Mesenchymal stem cell (in vitro differentiated cells and primary cell): ENCODE measurements around the gene MCUB.

Experiments used
- DNase-seq: peaks from one replicate; pipeline ENCODE4 v3.0.0-alpha.2; 2013
- H2AFZ ChIP-seq: one replicate; pipeline ENCODE4 v1.6.1; 2013; ENCODE audit warnings: low read depth, mild to moderate bottlenecking, control low read depth, inconsistent platforms, low read length, moderate library complexity
- H2AK5ac ChIP-seq: 2 replicates; pipeline ENCODE4 v1.6.1; 2013; ENCODE audit warnings: low read length, moderate library complexity, mild to moderate bottlenecking, inconsistent platforms; ENCODE audit not compliant: severe bottlenecking
- H2BK120ac ChIP-seq: one replicate; pipeline ENCODE4 v1.6.1; 2013; ENCODE audit warnings: low read depth, mild to moderate bottlenecking, inconsistent platforms, low read length, moderate library complexity
- H2BK12ac ChIP-seq, 2 experiments: one replicate each; pipeline ENCODE4 v1.6.1; 2013; ENCODE audit warnings: inconsistent platforms in 2 of 2, low read length in 2 of 2, mild to moderate bottlenecking in 2 of 2, moderate library complexity in 2 of 2, control low read depth in 1 of 2
- H2BK15ac ChIP-seq: one replicate; pipeline ENCODE4 v1.6.1; 2013; ENCODE audit warnings: mild to moderate bottlenecking, low read depth, inconsistent platforms; ENCODE audit not compliant: poor library complexity, severe bottlenecking
- H2BK5ac ChIP-seq: 2 replicates; pipeline ENCODE4 v1.6.1; 2013; ENCODE audit warnings: low read depth, mild to moderate bottlenecking, low read length, control low read depth, inconsistent platforms; ENCODE audit not compliant: poor library complexity, severe bottlenecking
- H3K14ac ChIP-seq, 2 experiments: one replicate each; pipeline ENCODE4 v1.6.1; 2013; ENCODE audit warnings: inconsistent platforms in 2 of 2, low read length in 2 of 2, control low read depth in 1 of 2, mild to moderate bottlenecking in 1 of 2, moderate library complexity in 1 of 2
- H3K18ac ChIP-seq, 2 experiments: one replicate each; pipeline ENCODE4 v1.6.1; 2013; ENCODE audit warnings: inconsistent platforms in 2 of 2, low read length in 2 of 2, control low read depth in 1 of 2, low read depth in 1 of 2, mild to moderate bottlenecking in 1 of 2
- H3K23ac ChIP-seq, 2 experiments: one replicate each; pipeline ENCODE4 v1.6.1; 2013; ENCODE audit warnings: inconsistent platforms in 2 of 2, low read length in 2 of 2, mild to moderate bottlenecking in 2 of 2, moderate library complexity in 2 of 2, control low read depth in 1 of 2
- H3K27ac ChIP-seq: 2 replicates; pipeline ENCODE4 v1.5.1; 2013; ENCODE audit warnings: mild to moderate bottlenecking, moderate library complexity, low read length, control low read depth, inconsistent platforms; ENCODE audit not compliant: poor library complexity, severe bottlenecking
- H3K27me3 ChIP-seq, 2 experiments: 2 replicates each; pipeline versions ENCODE4 v1.6.1 to v1.7.0; 2013; ENCODE audit warnings: low read length in 2 of 2, mild to moderate bottlenecking in 2 of 2, moderate library complexity in 2 of 2, control low read depth in 1 of 2, inconsistent platforms in 1 of 2; ENCODE audit not compliant: control insufficient read depth in 1 of 2, insufficient read depth in 1 of 2
- H3K36me3 ChIP-seq, 2 experiments: 2 replicates each; pipeline versions ENCODE4 v1.6.1 to v1.7.0; 2013; ENCODE audit warnings: low read length in 2 of 2, control low read depth in 1 of 2, inconsistent platforms in 1 of 2, low read depth in 1 of 2, mild to moderate bottlenecking in 1 of 2; ENCODE audit not compliant: insufficient read depth in 2 of 2, control insufficient read depth in 1 of 2
- H3K4ac ChIP-seq, 2 experiments: one replicate each; pipeline ENCODE4 v1.6.1; 2013; ENCODE audit warnings: inconsistent platforms in 2 of 2, low read length in 2 of 2, mild to moderate bottlenecking in 2 of 2, moderate library complexity in 2 of 2, control low read depth in 1 of 2, low read depth in 1 of 2
- H3K4me1 ChIP-seq: 2 replicates; pipeline ENCODE4 v1.6.1; 2013; ENCODE audit warnings: low read depth, low read length, control low read depth; ENCODE audit not compliant: control insufficient read depth, insufficient read depth
- H3K4me2 ChIP-seq: 2 replicates; pipeline ENCODE4 v1.6.1; 2013; ENCODE audit warnings: low read length, mild to moderate bottlenecking, inconsistent platforms; ENCODE audit not compliant: poor library complexity, severe bottlenecking
- H3K4me3 ChIP-seq, 2 experiments: 2 replicates each; pipeline versions ENCODE4 v1.5.1 to v1.7.0; 2013; ENCODE audit warnings: low read length in 2 of 2, mild to moderate bottlenecking in 2 of 2, control low read depth in 1 of 2, low read depth in 1 of 2; ENCODE audit not compliant: insufficient read depth in 1 of 2
- H3K79me1 ChIP-seq: replicated peaks from 2 replicates; pipeline ENCODE4 v1.6.1; 2013; ENCODE audit warnings: mild to moderate bottlenecking, control low read depth, low read length, inconsistent platforms; ENCODE audit not compliant: poor library complexity, severe bottlenecking
- H3K9ac ChIP-seq: 2 replicates; pipeline ENCODE4 v1.7.0; 2013; ENCODE audit warnings: mild to moderate bottlenecking, low read length, moderate library complexity
- H3K9me3 ChIP-seq: 2 replicates; pipeline ENCODE4 v1.7.0; 2013; ENCODE audit warnings: mild to moderate bottlenecking, low read length; ENCODE audit not compliant: control insufficient read depth
- H4K8ac ChIP-seq: one replicate; pipeline ENCODE4 v1.6.1; 2013; ENCODE audit warnings: inconsistent platforms, mild to moderate bottlenecking, low read length, moderate library complexity
- H4K91ac ChIP-seq: one replicate; pipeline ENCODE4 v1.6.1; 2013; ENCODE audit warnings: mild to moderate bottlenecking, low read length, inconsistent platforms
- WGBS: methylation state at CpG from one replicate; pipeline ENCODE4 v1.1.7; 2013; ENCODE audit warnings: mixed read lengths; 5-methylcytosine and 5-hydroxymethylcytosine counted together

Gene MCUB

DNA sequence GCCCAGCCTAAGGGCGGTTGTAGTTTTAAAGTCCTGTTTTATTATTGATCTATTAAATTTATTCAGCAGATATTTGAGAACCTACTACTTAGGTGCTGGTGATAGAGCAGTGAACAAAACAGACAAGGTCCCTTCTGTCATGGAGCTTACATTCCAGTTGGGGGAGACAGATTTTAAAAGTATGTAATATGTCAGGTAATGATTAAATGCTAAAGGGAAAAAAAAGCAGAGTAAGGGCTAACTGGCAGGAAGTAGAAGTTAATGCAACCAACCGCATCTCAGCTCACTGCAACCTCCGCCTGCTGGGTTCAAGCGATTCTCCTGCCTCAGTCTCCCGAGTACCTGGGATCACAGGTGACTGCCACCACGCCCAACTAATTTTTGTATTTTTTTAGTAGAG lies 7.8 kb upstream of the MCUB start:
- no peak overlapping the region for H2BK120ac ChIP-seq
- no peak overlapping the region for H2BK15ac ChIP-seq
- no peak overlapping the region for H3K27ac ChIP-seq
- WGBS, result 95% methylated on average over 5 of the region's 6 CpGs
- H3K9ac ChIP-seq, result no peak overlapping the region
- no peak overlapping the region for H3K4me3 ChIP-seq
- no peak overlapping the region for H2BK12ac ChIP-seq
- no peaks in the 10 kb centered on the region for H3K79me1 ChIP-seq
- no peaks in the 10 kb centered on the region for H3K27me3 ChIP-seq
- H3K4me1 ChIP-seq, result peaks cover 2% of the 10 kb centered on the region
- no peaks in the 10 kb centered on the region for H3K9me3 ChIP-seq
- no peak for DNase-seq
- peaks cover 6 to 7% of the 10 kb centered on the region in 2 experiments for H3K36me3 ChIP-seq
- no peak overlapping the region for H3K18ac ChIP-seq
- no peak overlapping the region for H2AFZ ChIP-seq
- no peak overlapping the region for H2BK5ac ChIP-seq
- H3K23ac ChIP-seq, result no peak overlapping the region
- H4K8ac ChIP-seq, result no peak overlapping the region
- no peak overlapping the region for H4K91ac ChIP-seq
- H3K14ac ChIP-seq, result no peak overlapping the region
- H3K4me2 ChIP-seq, result no peak overlapping the region
- H3K4ac ChIP-seq, result no peak overlapping the region
- no peak overlapping the region for H2AK5ac ChIP-seq

- H3K36me3 ChIP-seq, result peaks cover 2 to 7% of the 10 kb centered on the region in 2 experiments
- no peak overlapping the region for H2BK12ac ChIP-seq
- H2BK15ac ChIP-seq, result no peak overlapping the region
- H3K27ac ChIP-seq, result no peak overlapping the region
- H2AK5ac ChIP-seq, result no peak overlapping the region
- peaks cover 2% of the 10 kb centered on the region for H3K4me1 ChIP-seq
- no peaks in the 10 kb centered on the region for H3K27me3 ChIP-seq
- H3K9ac ChIP-seq, result no peak overlapping the region
- H3K14ac ChIP-seq, result no peak overlapping the region
- WGBS, result 100% methylated on average over 1 of the region's 2 CpGs
- no peak overlapping the region for H4K8ac ChIP-seq
- no peak overlapping the region for H3K4ac ChIP-seq
- DNase-seq, result no peak
- H4K91ac ChIP-seq, result no peak overlapping the region
- H2AFZ ChIP-seq, result no peak overlapping the region
- no peak overlapping the region for H3K18ac ChIP-seq
- H3K79me1 ChIP-seq, result no peaks in the 10 kb centered on the region
- H2BK5ac ChIP-seq, result no peak overlapping the region
- H3K4me3 ChIP-seq, result no peak overlapping the region
- H3K9me3 ChIP-seq, result no peaks in the 10 kb centered on the region
- H3K23ac ChIP-seq, result no peak overlapping the region
- H2BK120ac ChIP-seq, result no peak overlapping the region
- no peak overlapping the region for H3K4me2 ChIP-seq
Measured at GRCh38 chr4:109553130-109553529, 6.9 kb upstream of the MCUB start.

GRCh38 chr4:109554971-109555370 lies 5.1 kb upstream of the MCUB start:
- no peak overlapping the region for H4K8ac ChIP-seq
- H2BK5ac ChIP-seq, result no peak overlapping the region
- H2AK5ac ChIP-seq, result no peak overlapping the region
- H2BK120ac ChIP-seq, result no peak overlapping the region
- H3K4me2 ChIP-seq, result no peak overlapping the region
- H4K91ac ChIP-seq, result no peak overlapping the region
- H3K4me1 ChIP-seq, result peaks cover 3% of the 10 kb centered on the region
- no peaks in the 10 kb centered on the region for H3K79me1 ChIP-seq
- no peak overlapping the region for H3K4me3 ChIP-seq
- peaks cover 0 to 7% of the 10 kb centered on the region in 2 experiments for H3K36me3 ChIP-seq
- no peak for DNase-seq
- 100% methylated on average over 2 of the region's 3 CpGs for WGBS
- H3K18ac ChIP-seq, result no peak overlapping the region
- no peak overlapping the region for H2AFZ ChIP-seq
- no peak overlapping the region for H3K9ac ChIP-seq
- H3K23ac ChIP-seq, result no peak overlapping the region
- H3K27ac ChIP-seq, result no peak overlapping the region
- no peaks in the 10 kb centered on the region for H3K27me3 ChIP-seq
- no peaks in the 10 kb centered on the region for H3K9me3 ChIP-seq
- no peak overlapping the region for H3K14ac ChIP-seq
- no peak overlapping the region for H2BK12ac ChIP-seq
- no peak overlapping the region for H2BK15ac ChIP-seq
- H3K4ac ChIP-seq, result no peak overlapping the region

- Histone ChIP-seq H2AFZ (no peak overlapping the region), H3K23ac (no peak overlapping the region), H3K9me3 (no peaks in the 10 kb centered on the region), H3K36me3 (peaks cover 0 to 9% of the 10 kb centered on the region in 2 experiments), H3K18ac (no peak overlapping the region), H2BK15ac (peak overlapping the region; percentile 19), H3K4me1 (peaks cover 5% of the 10 kb centered on the region), H3K4me2 (no peak overlapping the region), H2BK12ac (no peak overlapping the region), H3K79me1 (peaks cover under 1% of the 10 kb centered on the region), H3K4me3 (no peak overlapping the region), H4K8ac (no peak overlapping the region), H2AK5ac (no peak overlapping the region), H3K27ac (no peak overlapping the region), H4K91ac (no peak overlapping the region), H2BK5ac (no peak overlapping the region), H3K27me3 (no peaks in the 10 kb centered on the region), H2BK120ac (no peak overlapping the region), H3K4ac (no peak overlapping the region), H3K9ac (no peak overlapping the region), H3K14ac (no peak overlapping the region)
- no peak for DNase-seq
- over 99% methylated on average over 27 of the region's 28 CpGs for WGBS
Measured at GRCh38 chr4:109557433-109557832, 2.6 kb upstream of the MCUB start.
